PC-9 (cell line): Measurements from ENCODE around the gene USP4. TPM values are rescaled to one million over a fixed set of nuclear protein-coding genes. Genes with fewer than 3 reads are reported as not detected.
A peak's percentile ranks its signal among the peaks of the same experiment; 100 is the strongest.

Experiments used
- BruUV-seq: library from RNA; stranded (reverse); fragments of 400-500 nt; replicated peaks from 2 replicates; lab custom pipeline; 2021; lab: Mats Ljungman, UMichigan
- CTCF ChIA-PET: fragments of 300-600 bp; sonication (Branson Sonifier 250); formaldehyde crosslinking; loops from one replicate; lab custom pipeline; 2022; ENCODE audit warnings: antibody characterized with exemption; lab: Charles Lee
- POLR2A ChIA-PET: fragments of 300-600 bp; sonication (Branson Sonifier 250); formaldehyde crosslinking; loops from one replicate; lab custom pipeline; 2022; ENCODE audit warnings: antibody characterized with exemption; ENCODE audit not compliant: unreplicated experiment; lab: Charles Lee
- DNase-seq, 2 experiments: peaks; one replicate each; pipeline versions ENCODE4 v3.0.0 to v3.0.0-alpha.2; 2015 to 2022; ENCODE audit warnings: mixed read lengths in 1 of 2
- H2AFZ ChIP-seq: fragments of 200-600 bp; sonication (generic); 2 replicates; pipeline ENCODE4 v1.8.1; 2017; ENCODE audit warnings: antibody characterized with exemption
- H3F3A ChIP-seq: fragments of 200-600 bp; sonication (generic); 2 replicates; pipeline ENCODE4 v1.8.1; 2017; ENCODE audit warnings: antibody characterized with exemption, mild to moderate bottlenecking, low read depth; ENCODE audit not compliant: insufficient read depth
- H3K27ac ChIP-seq: fragments of 200-600 bp; sonication (generic); 2 replicates; pipeline ENCODE4 v1.6.1; 2016; ENCODE audit warnings: mixed run types
- H3K27me3 ChIP-seq: fragments of 200-600 bp; sonication (generic); 2 replicates; pipeline ENCODE4 v1.6.1; 2016; ENCODE audit warnings: low read depth, mixed run types; ENCODE audit not compliant: insufficient read depth
- H3K36me3 ChIP-seq: fragments of 200-600 bp; sonication (generic); 2 replicates; pipeline ENCODE4 v1.6.1; 2016; ENCODE audit warnings: low read depth, mixed run types
- H3K4me1 ChIP-seq: fragments of 200-600 bp; sonication (generic); replicated peaks from 2 replicates; pipeline ENCODE4 v1.6.1; 2016; ENCODE audit warnings: mixed run types; ENCODE audit not compliant: insufficient read depth
- H3K4me2 ChIP-seq: fragments of 200-600 bp; sonication (generic); 2 replicates; pipeline ENCODE4 v1.6.1; 2017; ENCODE audit warnings: mixed run types
- H3K4me3 ChIP-seq: fragments of 200-600 bp; sonication (generic); 2 replicates; pipeline ENCODE4 v1.6.1; 2016; ENCODE audit warnings: mixed run types
- H3K79me2 ChIP-seq: fragments of 200-600 bp; sonication (generic); 2 replicates; pipeline ENCODE4 v1.6.1; 2017; ENCODE audit warnings: low read depth, mixed run types
- H3K9me2 ChIP-seq: fragments of 200-600 bp; sonication (generic); 2 replicates; pipeline ENCODE4 v1.8.1; 2017; ENCODE audit warnings: mild to moderate bottlenecking; ENCODE audit not compliant: insufficient read depth
- H3K9me3 ChIP-seq: fragments of 200-600 bp; sonication (generic); 2 replicates; pipeline ENCODE4 v1.8.1; 2016; ENCODE audit warnings: low read depth; ENCODE audit not compliant: insufficient read depth
- H4K20me1 ChIP-seq: fragments of 200-600 bp; sonication (generic); 2 replicates; pipeline ENCODE4 v1.8.1; 2017; ENCODE audit not compliant: insufficient read depth
- CTCF ChIP-seq: fragments of 200-600 bp; sonication (generic); conservative IDR thresholded peaks from 2 replicates; pipeline ENCODE4 v1.6.1; 2017; ENCODE audit warnings: mixed run types, antibody characterized with exemption, mild to moderate bottlenecking, moderate library complexity
- EZH2 ChIP-seq: fragments of 200-600 bp; sonication (generic); IDR thresholded peaks from 2 replicates; pipeline ENCODE4 v1.8.0; 2017; ENCODE audit warnings: antibody characterized with exemption, low read depth
- intact Hi-C: fragments of 100-400 bp; cut with micrococcal nuclease; formaldehyde crosslinking; loops from one replicate; pipeline ENCODE4 v1.10.0; 2022; ENCODE audit not compliant: unreplicated experiment
- total RNA-seq: library from RNA; stranded (reverse); gene quantifications from 2 replicates; pipeline ENCODE4 v1.2.3, GENCODE V29; 2021

The USP4 gene
- total RNA-seq, 1 experiment from 2014 or later = 42.9 TPM

GRCh38 chr3:49383387-49383786 is 43.5 kb upstream of the USP4 start:
- no peak overlapping the region for H2AFZ ChIP-seq
- peaks cover 60% of the 10 kb centered on the region for H4K20me1 ChIP-seq
- H3K27me3 ChIP-seq = no peaks in the 10 kb centered on the region
- ChIA-PET POLR2A (interaction anchor here (0.6 kb wide), 1 partner anchor 9 kb away, joined by 5 read pairs; no protein-coding TSS in a partner anchor), CTCF (no interaction called here)
- intact Hi-C loops = no loop called here
- no peak overlapping the region for H3K4me3 ChIP-seq
- DNase-seq = no peak
- no peaks in the 10 kb centered on the region for H3K36me3 ChIP-seq
- TF ChIP-seq CTCF = no peak
- TF ChIP-seq EZH2 = no peak
- H3F3A ChIP-seq = peaks cover 3% of the 10 kb centered on the region; the same call in 1 of the 2 replicates
- H3K27ac ChIP-seq = no peak overlapping the region
- BruUV-seq = no TSS peak
- no peaks in the 10 kb centered on the region for H3K9me2 ChIP-seq
- H3K4me2 ChIP-seq = no peak overlapping the region
- H3K4me1 ChIP-seq = no peaks in the 10 kb centered on the region
- peaks cover 95% of the 10 kb centered on the region for H3K79me2 ChIP-seq
- H3K9me3 ChIP-seq = no peaks in the 10 kb centered on the region

GRCh38 chr3:49378249-49378895 is 38.5 kb upstream of the USP4 start:
- Histone ChIP-seq H3K36me3 (0 out of 2 replicates have a peak, but pooled peaks cover 1% of the 10 kb centered on the region), H3K4me1 (no peaks in the 10 kb centered on the region), H3K27ac (0 out of 2 replicates have a peak overlapping the region, but pooled peaks have one; percentile 14), H3K4me3 (no peak overlapping the region), H4K20me1 (peaks cover 48% of the 10 kb centered on the region), H3K9me2 (no peaks in the 10 kb centered on the region), H3K79me2 (peaks cover 81% of the 10 kb centered on the region), H2AFZ (no peak overlapping the region), H3F3A (peaks cover 11% of the 10 kb centered on the region; the same call in 1 of the 2 replicates), H3K4me2 (no peak overlapping the region), H3K9me3 (no peaks in the 10 kb centered on the region), H3K27me3 (no peaks in the 10 kb centered on the region)
- TF ChIP-seq CTCF (no peak), EZH2 (no peak)
- intact Hi-C loops = no loop called here
- no TSS peak for BruUV-seq
- ChIA-PET CTCF (interaction anchor here (0.6 kb wide), 2 partner anchors 65 to 1124 kb away, joined by 3 to 4 read pairs; no protein-coding TSS in a partner anchor), POLR2A (interaction anchor here (0.6 kb wide), 1 partner anchor 66 kb away, joined by 5 read pairs; no protein-coding TSS in a partner anchor)
- DNase-seq = peak in 1 of 2 experiments; percentile 71

GRCh38 chr3:49377483-49377882 is 37.6 kb upstream of the USP4 start:
- intact Hi-C loops = no loop called here
- Histone ChIP-seq H3K4me3 (no peak overlapping the region), H3K9me3 (no peaks in the 10 kb centered on the region), H3K9me2 (no peaks in the 10 kb centered on the region), H3F3A (peaks cover 11% of the 10 kb centered on the region; the same call in 1 of the 2 replicates), H3K4me2 (no peak overlapping the region), H3K4me1 (no peaks in the 10 kb centered on the region), H3K36me3 (0 out of 2 replicates have a peak, but pooled peaks cover 9% of the 10 kb centered on the region), H3K79me2 (peaks cover 79% of the 10 kb centered on the region), H2AFZ (no peak overlapping the region), H3K27ac (no peak overlapping the region), H3K27me3 (no peaks in the 10 kb centered on the region), H4K20me1 (peaks cover 44% of the 10 kb centered on the region)
- CTCF ChIA-PET = no interaction called here
- BruUV-seq = no TSS peak
- DNase-seq = no peak
- no peak for TF ChIP-seq EZH2
- no peak for TF ChIP-seq CTCF
- POLR2A ChIA-PET = no interaction called here
